Measurements from ENCODE around the gene OCLN.
"Not testable (repeated sequence)": the region's sequence is repeated elsewhere in the genome, so short reads cannot be mapped to it uniquely, and the experiment has no call there.

OCLN gene, protein sequence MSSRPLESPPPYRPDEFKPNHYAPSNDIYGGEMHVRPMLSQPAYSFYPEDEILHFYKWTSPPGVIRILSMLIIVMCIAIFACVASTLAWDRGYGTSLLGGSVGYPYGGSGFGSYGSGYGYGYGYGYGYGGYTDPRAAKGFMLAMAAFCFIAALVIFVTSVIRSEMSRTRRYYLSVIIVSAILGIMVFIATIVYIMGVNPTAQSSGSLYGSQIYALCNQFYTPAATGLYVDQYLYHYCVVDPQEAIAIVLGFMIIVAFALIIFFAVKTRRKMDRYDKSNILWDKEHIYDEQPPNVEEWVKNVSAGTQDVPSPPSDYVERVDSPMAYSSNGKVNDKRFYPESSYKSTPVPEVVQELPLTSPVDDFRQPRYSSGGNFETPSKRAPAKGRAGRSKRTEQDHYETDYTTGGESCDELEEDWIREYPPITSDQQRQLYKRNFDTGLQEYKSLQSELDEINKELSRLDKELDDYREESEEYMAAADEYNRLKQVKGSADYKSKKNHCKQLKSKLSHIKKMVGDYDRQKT

DNA sequence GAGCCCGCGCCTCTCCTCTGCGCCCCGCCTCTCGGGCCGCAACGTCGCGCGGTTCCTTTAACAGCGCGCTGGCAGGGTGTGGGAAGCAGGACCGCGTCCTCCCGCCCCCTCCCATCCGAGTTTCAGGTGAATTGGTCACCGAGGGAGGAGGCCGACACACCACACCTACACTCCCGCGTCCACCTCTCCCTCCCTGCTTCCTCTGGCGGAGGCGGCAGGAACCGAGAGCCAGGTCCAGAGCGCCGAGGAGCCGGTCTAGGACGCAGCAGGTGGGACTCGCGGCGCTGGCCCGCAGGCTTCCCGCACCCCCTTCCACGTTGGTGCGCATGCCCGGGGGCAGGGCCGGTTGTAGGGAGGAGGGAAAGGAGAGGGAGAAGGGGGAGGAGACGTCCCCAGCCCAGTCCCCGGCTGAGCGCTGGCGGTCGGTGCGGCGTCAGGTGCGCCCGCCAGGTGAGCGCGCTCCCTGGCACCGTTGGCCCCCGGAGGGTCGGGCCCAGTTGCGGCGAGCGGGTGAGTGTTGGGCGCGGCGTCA is at the start of gene OCLN:
OCLN (plus strand) TSS at position 400 of the 532 bp plus-strand sequence. CDS start 11,455 bp downstream, outside the sequence.
- peak in 1 of 2 donors; percentile 12 for DNase-seq (ENCODE audit: low read depth in 2 of 2)

DNA sequence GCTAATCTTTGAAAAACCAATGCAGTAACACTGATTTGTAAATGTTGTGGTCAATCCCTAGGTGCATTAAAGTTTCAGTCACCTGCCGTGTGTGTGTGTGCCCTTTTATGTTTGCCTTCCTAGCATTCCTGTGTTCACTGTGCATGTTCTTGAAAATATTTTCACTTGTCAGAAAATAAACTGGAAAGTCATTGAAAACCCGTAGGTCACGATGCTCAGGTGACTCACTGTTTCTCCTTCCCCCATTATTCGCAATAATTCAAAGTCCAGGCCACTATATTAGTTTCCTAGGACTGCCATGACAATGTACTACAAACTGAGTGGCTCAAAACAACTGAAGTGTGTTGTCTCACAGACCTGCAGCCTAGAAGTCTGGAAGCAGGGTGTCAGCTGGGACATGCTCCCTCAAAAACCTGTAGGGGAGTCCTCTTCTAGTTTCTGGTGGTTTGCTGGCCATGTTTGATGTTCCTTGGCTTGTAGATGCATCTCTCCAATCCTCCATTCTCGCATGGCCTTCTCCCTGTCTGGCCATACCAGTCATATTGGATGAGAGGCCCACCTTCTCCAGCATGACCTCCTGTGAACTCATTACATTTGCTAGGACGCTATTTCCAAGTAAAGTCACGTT is 48.3 kb upstream of the OCLN start:
- no peak for DNase-seq (ENCODE audit: low read depth in 2 of 2)

DNA sequence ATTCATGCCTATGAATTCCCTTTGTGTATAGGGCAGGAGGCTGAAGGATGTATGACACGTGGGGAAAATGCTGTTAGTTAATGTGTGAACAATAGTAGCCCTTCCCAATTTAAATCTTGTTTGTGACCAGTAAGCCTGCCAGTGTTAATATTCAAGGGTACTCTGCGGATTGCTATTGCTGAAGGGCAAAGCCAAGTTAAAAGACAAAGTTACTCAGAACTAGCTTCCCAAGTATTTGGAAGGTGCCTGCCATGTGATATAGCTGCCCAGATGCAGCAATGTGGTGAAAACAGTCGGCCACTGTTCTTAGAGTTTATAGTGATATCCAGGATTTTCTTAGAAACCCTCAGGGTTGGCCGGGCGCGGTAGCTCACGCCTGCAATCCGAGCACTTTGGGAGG is 43.1 kb upstream of the OCLN start:
- DNase-seq (ENCODE audit: low read depth in 2 of 2) = no peak

DNA sequence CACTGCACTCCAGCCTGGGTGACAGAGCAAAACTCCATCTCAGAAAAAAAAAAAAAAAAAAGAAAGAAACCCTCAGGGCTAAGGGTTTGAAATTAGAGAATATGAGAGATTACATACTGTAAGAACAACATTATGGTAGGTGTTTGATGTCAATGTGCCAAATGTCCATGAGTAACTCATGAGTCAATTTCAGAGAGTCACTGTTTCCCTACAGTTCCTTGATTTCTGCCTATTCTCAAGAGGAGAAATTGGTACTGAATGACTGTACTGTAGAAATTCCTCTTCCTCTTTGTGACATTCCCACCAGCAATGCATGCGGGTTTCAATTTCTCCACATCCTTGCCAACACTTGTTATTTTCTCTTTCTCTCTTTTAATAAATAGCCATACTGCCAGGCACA is 42.5 kb upstream of the OCLN start:
- DNase-seq (ENCODE audit: low read depth in 2 of 2) = no peak

DNA sequence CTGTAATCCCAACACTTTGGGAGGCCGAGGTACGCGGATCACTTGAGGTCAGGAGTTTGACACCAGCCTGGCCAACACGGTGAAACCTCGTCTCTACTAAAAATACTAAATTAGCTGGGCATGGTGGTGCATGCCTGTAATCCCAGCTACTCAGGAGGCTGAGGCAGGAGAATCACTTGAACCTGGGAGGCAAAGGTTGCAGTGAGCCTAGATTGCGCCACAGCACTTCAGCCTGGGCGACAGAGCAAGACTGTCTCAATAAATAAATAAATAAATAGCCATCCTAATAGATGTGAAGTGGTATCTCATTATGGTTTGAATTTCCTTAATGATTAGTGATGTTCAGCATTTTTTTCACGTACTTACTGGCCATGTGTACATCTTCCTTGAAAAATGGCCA is 42.1 kb upstream of the OCLN start:
- not testable (repeated sequence) for DNase-seq (ENCODE audit: low read depth in 2 of 2)

DNA sequence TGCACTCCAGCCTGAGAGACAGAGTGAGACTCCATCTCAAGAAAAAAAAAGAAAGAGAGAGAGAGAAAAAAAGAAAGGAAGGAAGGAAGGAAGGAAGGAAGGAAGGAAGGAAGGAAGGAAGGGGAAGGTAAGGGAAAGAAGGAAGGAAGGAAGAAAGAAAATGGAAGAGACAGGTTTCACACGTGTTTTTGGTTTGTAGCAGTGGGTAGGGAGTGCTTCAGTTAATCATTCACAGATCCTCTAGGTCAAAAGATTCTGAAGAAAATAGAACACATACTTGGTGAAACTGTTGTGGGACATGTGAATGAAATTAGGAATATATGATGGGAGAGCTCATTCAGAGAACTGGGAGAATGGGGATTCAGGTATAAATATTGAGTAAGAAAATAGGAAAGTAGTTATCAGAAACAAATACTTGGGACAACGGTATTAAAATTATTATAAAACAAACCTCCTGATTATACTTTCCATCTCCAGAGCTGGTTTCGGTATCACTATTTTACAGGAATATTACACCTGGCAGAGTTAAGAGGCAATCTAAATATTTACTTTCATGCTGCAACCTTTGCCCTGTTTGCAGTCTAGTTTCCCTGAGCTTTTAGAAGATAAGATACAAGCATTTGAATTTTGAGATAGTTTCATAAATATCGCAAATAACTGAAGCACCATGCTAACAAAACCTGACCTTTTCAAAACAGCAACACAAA is 40.5 kb upstream of the OCLN start:
- no peak for DNase-seq (ENCODE audit: low read depth in 2 of 2)

DNA sequence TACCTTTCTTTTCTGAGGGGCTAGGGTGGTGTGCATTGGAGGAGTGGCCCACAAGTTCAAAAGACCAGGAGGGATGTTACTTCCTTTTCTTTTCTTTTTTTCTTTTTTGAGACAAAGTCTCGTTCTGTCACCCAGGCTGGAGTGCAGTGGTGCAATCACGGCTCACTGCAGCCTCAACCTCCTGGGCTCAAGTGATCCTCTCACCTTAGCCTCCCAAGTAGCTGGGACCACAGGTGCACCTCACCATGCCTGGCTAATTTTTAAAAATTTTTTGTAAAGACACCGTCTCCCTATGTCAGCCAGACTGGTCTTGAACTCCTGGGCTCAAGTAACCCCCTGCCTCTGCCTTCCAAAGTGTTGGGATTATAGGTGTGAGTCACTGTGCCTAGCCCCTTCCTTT is 39.1 kb upstream of the OCLN start:
- not testable (repeated sequence) for DNase-seq (ENCODE audit: low read depth in 2 of 2)

DNA sequence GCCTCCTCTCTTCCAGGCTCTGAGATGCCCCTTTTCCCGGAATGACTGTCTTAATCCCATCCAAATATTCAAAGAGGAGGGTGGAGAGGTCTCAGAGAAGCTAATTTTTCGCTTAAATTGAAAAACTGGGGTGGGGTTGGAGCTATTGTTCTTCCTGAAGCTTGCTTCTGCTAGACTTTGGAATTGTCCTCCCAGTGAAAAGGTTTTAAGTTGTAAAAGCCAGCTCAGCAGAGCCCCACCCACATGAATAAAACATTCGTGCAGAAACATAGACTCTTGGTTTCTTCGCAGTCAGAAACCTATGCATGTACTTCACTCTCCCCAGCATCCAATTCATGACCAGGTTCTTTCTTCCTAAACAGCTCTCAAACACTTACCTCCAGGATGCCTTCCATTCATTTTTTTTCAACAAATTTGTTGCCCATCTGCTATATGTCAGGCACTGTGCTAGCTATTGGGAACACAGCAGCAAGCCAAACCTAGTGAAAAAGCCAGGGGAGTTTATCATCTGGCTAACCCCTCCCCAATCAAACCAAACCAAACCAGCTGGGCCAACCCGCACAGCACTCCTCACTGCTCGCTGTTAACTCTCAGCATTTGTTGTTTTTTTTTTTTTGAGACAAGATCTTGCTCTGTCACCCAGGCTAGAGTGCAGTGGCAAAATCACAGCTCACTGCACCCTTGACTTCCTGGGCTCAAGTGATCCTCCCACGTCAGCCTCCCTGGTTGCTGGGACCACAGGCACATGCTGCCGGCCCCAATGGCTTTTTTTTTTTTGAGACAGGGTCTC is 37.9 kb upstream of the OCLN start:
- DNase-seq (ENCODE audit: low read depth in 2 of 2) = no peak

DNA sequence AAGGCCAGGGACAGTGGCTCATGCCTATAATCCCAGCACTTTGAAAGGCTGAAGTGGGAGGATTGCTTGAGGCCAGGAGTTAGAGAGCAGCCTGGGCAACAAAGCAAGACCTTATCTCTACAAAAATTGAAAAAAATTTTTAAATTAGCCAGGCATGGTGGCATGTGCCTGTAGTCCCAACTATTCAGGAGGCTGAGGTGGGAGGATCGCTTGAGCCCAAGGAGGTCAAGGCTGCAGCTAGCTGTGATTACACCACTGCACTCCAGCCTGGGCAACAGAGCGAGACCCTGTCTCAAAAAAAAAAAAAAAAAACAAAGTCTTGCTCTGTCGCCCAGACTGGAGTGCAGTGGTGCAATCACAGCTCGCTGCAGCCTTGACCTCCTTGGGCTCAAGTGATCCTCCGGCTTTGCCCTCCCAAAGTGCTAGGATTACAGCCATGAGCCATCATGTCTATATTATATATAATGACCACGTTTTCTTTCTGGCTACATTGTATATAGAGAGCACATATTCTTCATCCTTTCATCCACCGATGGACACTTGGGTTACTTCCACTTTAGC is 37.1 kb upstream of the OCLN start:
- DNase-seq (ENCODE audit: low read depth in 2 of 2) = not testable (repeated sequence)

DNA sequence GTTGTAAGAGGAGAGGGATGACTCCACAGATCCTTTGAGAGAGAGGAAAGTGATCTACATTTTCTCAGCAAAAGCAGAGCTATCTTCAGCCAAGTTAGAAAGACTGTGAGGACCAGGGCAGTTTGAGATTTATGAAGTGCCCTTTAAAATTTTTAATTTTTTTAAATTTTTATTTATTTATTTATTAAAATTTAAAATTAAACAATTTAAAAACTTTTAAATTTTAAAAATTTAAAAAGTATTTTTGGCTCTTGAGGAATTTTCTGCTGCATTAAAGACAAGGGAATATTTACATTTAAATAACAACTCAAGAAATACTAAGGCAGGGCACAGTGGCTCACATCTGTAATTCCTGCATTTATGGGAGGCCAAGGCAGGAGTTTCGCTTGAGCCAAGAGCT is 30.4 kb upstream of the OCLN start:
- no peak for DNase-seq (ENCODE audit: low read depth in 2 of 2)

DNA sequence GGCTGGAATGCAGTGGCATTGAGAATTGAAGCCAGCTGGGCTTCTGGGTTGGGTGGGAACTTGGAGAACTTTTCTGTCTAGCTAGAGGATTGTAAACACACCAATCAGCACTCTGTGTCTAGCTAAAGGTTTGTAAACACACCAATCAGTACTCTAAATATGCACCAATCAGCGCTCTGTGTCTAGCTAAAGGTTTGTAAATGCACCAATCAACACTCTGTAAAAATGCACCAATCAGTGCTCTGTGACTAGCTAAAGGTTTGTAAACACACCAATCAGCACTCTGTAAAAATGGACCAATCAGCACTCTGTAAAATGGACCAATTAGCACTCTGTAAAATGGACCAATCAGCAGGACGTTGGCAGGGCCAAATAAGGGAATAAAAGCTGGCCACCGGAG is 26.2 kb upstream of the OCLN start:
- DNase-seq (ENCODE audit: low read depth in 2 of 2) = not testable (repeated sequence)

DNA sequence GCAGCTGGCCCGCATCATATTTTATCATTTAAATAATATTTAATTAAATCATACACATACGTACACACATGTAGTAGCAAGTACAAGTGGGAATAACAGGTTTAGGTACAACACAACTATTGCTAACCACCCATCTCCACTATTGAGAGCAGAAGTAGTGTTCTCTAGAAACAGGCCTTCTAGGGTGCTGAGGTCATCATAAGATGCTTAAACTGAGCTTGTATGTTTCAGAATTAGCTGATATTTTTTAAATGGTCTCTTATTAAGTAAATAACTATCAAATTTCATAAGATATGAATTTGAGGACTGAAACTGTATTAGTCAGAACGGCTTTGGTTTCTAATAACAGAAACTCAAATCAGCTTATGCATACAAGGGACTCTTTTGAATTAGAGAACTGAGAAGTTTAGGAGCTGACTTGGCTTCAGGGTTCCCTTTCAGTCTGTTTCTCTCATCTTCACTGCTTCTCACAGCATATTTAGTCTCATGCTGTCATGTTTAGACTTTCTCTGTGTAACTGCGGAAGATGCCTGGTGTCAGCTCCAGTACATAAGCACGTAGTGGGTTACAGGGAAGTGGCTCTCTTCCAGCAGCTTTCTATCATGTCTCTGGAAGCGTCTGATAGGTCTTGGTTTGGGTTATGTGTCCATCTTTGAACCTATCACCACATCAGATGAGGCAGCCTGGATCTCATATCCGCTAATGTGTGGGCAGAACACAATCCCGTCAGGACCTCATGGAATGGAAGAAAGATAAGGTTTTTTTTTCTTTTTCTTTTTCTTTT is 25.0 kb upstream of the OCLN start:
- DNase-seq (ENCODE audit: low read depth in 2 of 2) = no peak

DNA sequence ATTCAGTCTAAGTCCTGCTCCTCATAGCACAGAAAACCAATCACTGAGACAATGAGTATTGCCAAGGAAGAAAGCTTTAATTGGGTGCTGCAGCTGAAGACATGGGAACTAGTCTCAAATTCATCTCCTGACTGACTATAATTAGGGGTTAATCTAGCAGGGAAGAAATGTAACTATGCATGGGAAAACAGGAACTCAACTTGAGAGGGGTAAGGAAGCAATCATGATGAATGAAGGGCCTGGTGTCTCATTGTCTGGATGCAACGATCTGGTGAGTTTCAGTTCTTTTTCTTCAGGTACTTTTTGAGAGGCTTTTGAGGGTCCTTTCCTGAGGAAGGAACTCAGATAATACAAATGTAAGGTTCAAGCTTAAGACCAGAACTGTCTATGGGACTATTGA is 24.0 kb upstream of the OCLN start:
- no peak for DNase-seq (ENCODE audit: low read depth in 2 of 2)

DNA sequence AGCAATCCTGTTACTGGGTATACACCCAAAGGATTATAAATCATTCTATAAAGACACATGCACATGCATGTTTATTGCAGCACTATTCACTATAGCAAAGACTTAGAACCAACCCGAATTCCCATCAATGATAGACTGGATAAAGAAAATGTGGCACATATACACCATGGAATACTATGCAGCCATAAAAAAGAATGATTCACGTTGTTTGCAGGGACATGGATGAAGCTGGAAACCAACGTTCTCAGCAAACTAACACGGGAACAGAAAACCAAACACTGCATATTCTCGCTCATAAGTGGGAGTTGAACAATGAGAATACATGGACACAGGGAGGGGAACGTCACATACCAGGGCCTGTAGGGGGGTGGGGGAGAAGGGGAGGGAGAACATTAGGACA is 21.1 kb upstream of the OCLN start:
- not testable (repeated sequence) for DNase-seq (ENCODE audit: low read depth in 2 of 2)

DNA sequence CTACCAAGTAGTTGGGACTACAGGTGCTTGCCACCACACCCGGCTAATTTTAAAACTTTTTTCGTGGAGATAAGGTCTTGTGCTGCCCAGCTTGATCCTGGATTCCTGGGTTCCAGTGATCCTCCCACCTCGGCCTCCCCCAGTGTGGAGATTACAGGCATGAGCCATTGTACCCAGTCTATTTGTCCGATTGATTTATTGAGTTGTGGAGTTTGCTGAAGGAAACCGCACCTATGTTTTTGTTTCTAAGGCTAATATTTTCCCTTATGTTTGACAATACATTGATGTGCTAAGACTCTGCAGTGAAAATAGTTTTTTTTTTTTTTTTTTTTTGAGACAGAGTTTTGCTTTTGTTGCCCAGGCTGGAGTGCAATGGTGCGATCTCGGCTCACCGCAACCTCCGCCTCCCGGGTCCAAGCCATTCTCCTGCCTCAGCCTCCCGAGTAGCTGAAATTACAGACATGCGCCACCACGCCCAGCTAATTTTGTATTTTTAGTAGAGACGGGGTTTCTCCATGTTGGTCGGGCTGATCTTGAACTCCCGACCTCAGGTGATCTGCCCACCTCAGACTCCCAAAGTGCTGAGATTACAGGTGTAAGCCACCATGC is 20.0 kb upstream of the OCLN start:
- not testable (repeated sequence) for DNase-seq (ENCODE audit: low read depth in 2 of 2)

DNA sequence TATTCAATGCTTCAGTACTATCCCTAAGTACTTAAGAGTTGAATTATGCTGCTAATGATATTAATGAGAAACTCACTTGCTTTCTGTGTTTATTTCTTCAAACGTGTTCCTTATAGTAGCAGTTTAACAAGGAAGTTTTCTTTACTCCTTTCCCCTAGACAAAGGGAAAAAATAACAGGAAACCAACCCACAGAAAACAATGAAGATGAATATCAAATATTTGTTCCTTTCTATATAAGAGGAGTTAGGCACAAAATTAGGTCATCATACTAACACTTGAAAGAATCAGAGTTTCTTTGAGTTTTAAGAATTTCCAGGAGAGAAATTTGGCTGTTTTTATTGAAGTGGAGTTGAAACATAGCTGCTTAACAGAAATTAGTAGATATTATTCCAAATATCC is 15.4 kb upstream of the OCLN start:
- DNase-seq (ENCODE audit: low read depth in 2 of 2) = no peak

DNA sequence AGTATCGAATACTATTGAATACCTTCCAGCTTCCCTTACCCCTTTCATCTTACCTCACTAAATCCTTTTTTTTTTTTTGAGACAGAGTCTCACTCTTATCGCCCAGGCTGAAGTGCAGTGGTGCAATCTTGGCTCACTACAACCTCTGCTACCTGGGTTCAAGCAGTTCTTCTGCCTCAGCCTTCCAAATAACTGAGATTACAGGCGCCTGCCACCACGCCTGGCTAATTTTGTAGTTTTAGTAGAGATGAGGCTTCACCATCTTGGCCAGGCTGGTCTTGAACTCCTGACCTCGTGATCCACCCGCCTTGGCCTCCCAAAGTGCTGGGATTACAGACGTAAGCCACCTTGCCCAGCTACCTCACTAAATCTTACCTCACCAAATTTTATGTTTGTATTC is 14.3 kb upstream of the OCLN start:
- not testable (repeated sequence) for DNase-seq (ENCODE audit: low read depth in 2 of 2)

DNA sequence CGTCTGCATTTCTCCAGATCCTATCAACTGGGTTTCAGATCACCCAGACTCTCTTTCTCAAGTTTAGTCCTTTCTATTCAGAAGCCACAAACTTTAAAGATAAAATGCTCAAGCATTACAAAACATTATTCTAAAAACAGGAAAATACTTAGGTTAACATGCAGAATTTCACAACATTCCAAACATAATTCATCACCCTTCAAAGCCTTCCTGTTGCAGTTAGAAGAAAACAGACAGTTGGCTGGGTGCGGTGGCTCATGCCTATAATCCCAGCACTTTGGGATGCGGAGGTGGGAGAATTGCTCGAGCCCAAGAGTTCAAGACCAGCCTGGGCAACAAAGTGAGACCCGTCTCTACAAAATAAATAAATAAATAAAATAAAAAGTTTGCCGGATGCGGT is 7.7 kb upstream of the OCLN start:
- DNase-seq (ENCODE audit: low read depth in 2 of 2) = no peak

DNA sequence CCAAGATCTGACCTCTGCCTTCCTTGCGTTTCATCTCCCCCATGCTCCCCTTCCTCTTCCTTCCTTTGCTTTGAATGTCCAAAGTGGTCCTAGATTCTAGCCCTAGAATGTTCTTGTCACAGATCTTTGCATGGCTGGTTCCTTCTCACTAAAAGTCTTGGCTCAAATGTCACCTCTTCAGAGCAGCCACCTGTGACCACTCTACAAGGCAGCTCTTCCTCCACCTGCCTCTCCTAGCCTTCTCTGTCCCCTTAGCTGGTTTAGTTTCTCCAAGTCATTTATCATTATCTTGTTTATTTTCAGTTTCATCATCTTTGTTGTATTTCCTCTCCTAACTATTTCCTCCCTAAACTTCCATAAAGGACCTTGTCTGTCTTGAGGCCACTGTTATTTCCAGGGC is 7.1 kb upstream of the OCLN start:
- DNase-seq (ENCODE audit: low read depth in 2 of 2) = no peak

DNA sequence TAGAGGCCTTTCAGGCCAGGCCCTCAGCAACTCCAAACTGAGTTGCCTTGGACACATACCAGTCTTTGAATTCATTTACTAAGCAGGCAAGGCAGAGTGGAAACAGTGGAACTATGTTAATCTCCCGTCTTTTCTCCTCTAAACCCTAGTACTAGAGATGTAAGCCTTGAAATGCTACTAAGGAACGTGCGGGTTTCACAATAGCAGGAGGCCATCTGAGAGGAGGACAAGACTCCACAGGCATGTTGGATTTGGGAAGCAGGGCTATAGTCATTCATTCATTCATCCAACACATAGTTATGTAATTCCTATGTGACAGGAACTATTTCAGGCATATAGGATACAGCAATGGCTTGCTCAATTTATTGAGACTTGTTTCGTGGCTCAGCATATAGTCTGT is 3.3 kb upstream of the OCLN start:
- DNase-seq (ENCODE audit: low read depth in 2 of 2) = no peak

Data from activated CD4-positive, alpha-beta T cell treated with anti-CD3 and anti-CD28 coated beads for 24 hours (primary cell).